Measurements from ENCODE around the gene TNFRSF4. TPM values are rescaled to one million over a fixed set of nuclear protein-coding genes. Genes with fewer than 3 reads are reported as not detected.

Gene TNFRSF4
- total and polyA plus RNA-seq, 2 of the 13 experiments (the other 11 are each of a cell fraction or from before 2014, with no cell fraction given): not detected

GRCh38 chr1:1231400-1232207 lies 17.7 kb upstream of the TNFRSF4 start, which contains the start of gene SDF4 (continued):
- no peak for TF ChIP-seq MAZ (IDR thresholded peaks at IDR 0.05; ENCODE audit: borderline replicate concordance, low read depth, low read length)
- TF ChIP-seq MAZ (CRISPR knock-in tag; IDR thresholded peaks at IDR 0.05; ENCODE audit: low read depth): peak; percentile 60; the same call in 1 of the 2 replicates
- peak; percentile 45 for TF ChIP-seq FOSL2 (CRISPR knock-in tag; IDR thresholded peaks at IDR 0.05)
- TF ChIP-seq HINFP (CRISPR knock-in tag; IDR thresholded peaks at IDR 0.05; ENCODE audit: low read depth): peak; percentile 69; the same call in 1 of the 2 replicates
- peak; percentile 92 for TF ChIP-seq ZFY (CRISPR knock-in tag; IDR thresholded peaks at IDR 0.05)
- no peak for TF ChIP-seq CAMTA2 (CRISPR knock-in tag; IDR thresholded peaks at IDR 0.05; ENCODE audit: borderline replicate concordance)
- TF ChIP-seq NFYB (CRISPR knock-in tag; IDR thresholded peaks at IDR 0.05): peak; percentile 89
- no peak for TF ChIP-seq SRSF4 (IDR thresholded peaks at IDR 0.05; ENCODE audit: low read depth, low read length, poor library complexity, severe bottlenecking)
- no peak for TF ChIP-seq RFX1 (IDR thresholded peaks at IDR 0.05)
- peak; percentile 91 for TF ChIP-seq POLR2G (IDR thresholded peaks at IDR 0.05; ENCODE audit: low read depth, low read length)
- TF ChIP-seq ZNF781 (CRISPR knock-in tag; IDR thresholded peaks at IDR 0.05; ENCODE audit: borderline replicate concordance, not compliant biosample characterization): peak; percentile 10
- 0 out of 2 replicates have a peak, but pooled peaks have one; percentile 59 for TF ChIP-seq ZNF510 (CRISPR knock-in tag; IDR thresholded peaks at IDR 0.05; ENCODE audit: low read depth)
- TF ChIP-seq ZMAT3 (CRISPR knock-in tag; conservative IDR thresholded peaks at IDR 0.05): 0 out of 2 replicates have a peak, but pooled peaks have one; percentile 18
- peak; percentile 94; the same call in 1 of the 2 replicates for TF ChIP-seq ZSCAN29 (CRISPR knock-in tag; conservative IDR thresholded peaks at IDR 0.05)
- no peak for TF ChIP-seq ZNF800 (CRISPR knock-in tag; IDR thresholded peaks at IDR 0.05)
- no peak for TF ChIP-seq ZNF746 (CRISPR knock-in tag; IDR thresholded peaks at IDR 0.05)
- no peak for TF ChIP-seq MTA3 (CRISPR knock-in tag; IDR thresholded peaks at IDR 0.05)
- peak; percentile 73; the same call in 1 of the 2 replicates for TF ChIP-seq ZNF335 (CRISPR knock-in tag; IDR thresholded peaks at IDR 0.05)
- TF ChIP-seq ZNF580 (CRISPR knock-in tag; IDR thresholded peaks at IDR 0.05; ENCODE audit: borderline replicate concordance, low read depth): peak; percentile 79; the same call in 1 of the 2 replicates
- TF ChIP-seq MTA1 (CRISPR knock-in tag; IDR thresholded peaks at IDR 0.05; ENCODE audit: borderline replicate concordance): peak; percentile 50; the same call in 1 of the 2 replicates
- peak; percentile 50; the same call in 1 of the 2 replicates for TF ChIP-seq ATF7-NPFF (CRISPR knock-in tag; IDR thresholded peaks at IDR 0.05; ENCODE audit: low read depth)
- TF ChIP-seq JUND (CRISPR knock-in tag; IDR thresholded peaks at IDR 0.05): peak; percentile 40; the same call in 1 of the 2 replicates
- peak; percentile 69 for TF ChIP-seq MXD1 (CRISPR knock-in tag; IDR thresholded peaks at IDR 0.05)
- no peak for TF ChIP-seq SRSF9 (IDR thresholded peaks at IDR 0.05; ENCODE audit: borderline replicate concordance, insufficient read depth, low read depth, low read length, poor library complexity, severe bottlenecking)
- TF ChIP-seq HDAC1 (CRISPR knock-in tag; IDR thresholded peaks at IDR 0.05): peak; percentile 90
- peak; percentile 81 for TF ChIP-seq SP2 (CRISPR knock-in tag; IDR thresholded peaks at IDR 0.05)
